ENCODE results near the gene OR2T2. TPM values are rescaled to one million over a fixed set of nuclear protein-coding genes. Genes with fewer than 3 reads are reported as not detected.
"Not testable (repeated sequence)": the region's sequence is repeated elsewhere in the genome, so short reads cannot be mapped to it uniquely, and the experiment has no call there.

OR2T2 gene
- total and polyA plus RNA-seq, 2 donors (not counting 3 experiments of a cell fraction or from before 2014, with no cell fraction given): not detected

DNA sequence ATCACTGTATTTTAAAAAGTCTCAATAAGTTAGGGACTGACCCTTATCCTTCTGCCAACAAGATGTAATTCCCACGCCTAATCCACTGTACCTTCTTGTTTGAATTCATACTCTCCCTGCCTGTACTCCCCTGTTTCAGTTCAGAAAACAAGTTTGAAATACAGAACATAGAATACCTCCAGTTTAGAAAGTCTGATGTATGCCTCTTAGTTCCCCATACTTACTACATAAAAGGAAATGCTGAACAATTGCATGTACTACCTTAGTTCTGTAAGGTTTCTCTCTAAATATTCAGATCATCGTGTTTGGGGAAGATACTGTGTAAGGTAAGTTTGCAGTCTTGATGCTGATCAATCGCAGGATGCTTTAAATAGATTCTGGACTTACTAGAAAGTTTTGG is 9.1 kb upstream of the OR2T2 start:
- H3K9me3 ChIP-seq (replicated peaks; ENCODE audit: control insufficient read depth, insufficient read depth, low read length); BruUV-seq (replicated peaks); CTCF ChIA-PET; H3K4me3 ChIP-seq (replicated peaks in 1 of 3; ENCODE audit: insufficient read depth in 1 of 3, low read depth in 1 of 3, low read length in 3 of 3); DNase-seq (ENCODE audit: low read depth, low spot score); H3K27ac ChIP-seq (ENCODE audit: insufficient read depth, low read depth, low read length); H3K79me2 ChIP-seq (ENCODE audit: control insufficient read depth, insufficient read depth, low read length); POLR2A ChIA-PET; H3K4me1 ChIP-seq (ENCODE audit: control insufficient read depth, extremely low read depth, insufficient read depth, low read length); H2AFZ ChIP-seq (ENCODE audit: low read depth, low read length); H4K20me1 ChIP-seq (replicated peaks; ENCODE audit: control insufficient read depth, extremely low read depth, insufficient read depth, low read length); intact Hi-C loops (cut with micrococcal nuclease); FAIRE-seq; dilution Hi-C loops (cut with MboI; ENCODE audit: extremely low pct_ligation_motif_present, low sequenced_read_pairs); H3K9ac ChIP-seq (replicated peaks; ENCODE audit: extremely low read depth, insufficient read depth, low read length); H3K9me1 ChIP-seq (replicated peaks; ENCODE audit: control insufficient read depth, extremely low read depth, insufficient read depth, low read length); H3K27me3 ChIP-seq (ENCODE audit: control insufficient read depth in 2 of 2, insufficient read depth in 2 of 2, low read length in 2 of 2); H3K36me3 ChIP-seq (ENCODE audit: control insufficient read depth in 2 of 2, extremely low read depth in 1 of 2, insufficient read depth in 2 of 2, low read length in 2 of 2); H3K4me2 ChIP-seq (ENCODE audit: insufficient read depth, low read length): not testable (repeated sequence)

DNA sequence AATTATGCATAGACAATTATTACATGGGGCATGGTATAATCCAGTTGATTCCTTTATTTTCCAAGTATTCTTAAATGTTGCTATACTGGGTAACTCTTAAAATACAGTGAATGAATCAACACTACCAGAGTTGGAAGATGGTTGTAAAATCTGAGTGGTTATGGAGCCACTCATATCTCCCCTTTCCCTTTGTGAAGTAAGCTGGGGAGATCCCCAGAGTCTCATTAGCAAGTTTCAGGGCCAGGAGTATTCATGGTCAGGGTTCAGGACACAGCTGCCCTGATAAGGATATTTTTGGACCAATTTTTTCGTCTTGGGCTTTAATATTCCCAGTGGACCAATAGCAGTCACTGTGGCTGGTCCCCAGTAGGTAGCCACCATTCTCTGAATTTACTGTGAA is 6.8 kb upstream of the OR2T2 start:
- H3K4me3 ChIP-seq (replicated peaks in 1 of 3; ENCODE audit: insufficient read depth in 1 of 3, low read depth in 1 of 3, low read length in 3 of 3); H2AFZ ChIP-seq (ENCODE audit: low read depth, low read length); H3K36me3 ChIP-seq (ENCODE audit: control insufficient read depth in 2 of 2, extremely low read depth in 1 of 2, insufficient read depth in 2 of 2, low read length in 2 of 2); H3K4me2 ChIP-seq (ENCODE audit: insufficient read depth, low read length); BruUV-seq (replicated peaks); H3K79me2 ChIP-seq (ENCODE audit: control insufficient read depth, insufficient read depth, low read length); H4K20me1 ChIP-seq (replicated peaks; ENCODE audit: control insufficient read depth, extremely low read depth, insufficient read depth, low read length); H3K9ac ChIP-seq (replicated peaks; ENCODE audit: extremely low read depth, insufficient read depth, low read length); H3K9me3 ChIP-seq (replicated peaks; ENCODE audit: control insufficient read depth, insufficient read depth, low read length); intact Hi-C loops (cut with micrococcal nuclease); H3K4me1 ChIP-seq (ENCODE audit: control insufficient read depth, extremely low read depth, insufficient read depth, low read length); H3K27me3 ChIP-seq (ENCODE audit: control insufficient read depth in 2 of 2, insufficient read depth in 2 of 2, low read length in 2 of 2); CTCF ChIA-PET; H3K27ac ChIP-seq (ENCODE audit: insufficient read depth, low read depth, low read length); H3K9me1 ChIP-seq (replicated peaks; ENCODE audit: control insufficient read depth, extremely low read depth, insufficient read depth, low read length); POLR2A ChIA-PET; FAIRE-seq; DNase-seq (ENCODE audit: low read depth, low spot score); dilution Hi-C loops (cut with MboI; ENCODE audit: extremely low pct_ligation_motif_present, low sequenced_read_pairs): not testable (repeated sequence)

DNA sequence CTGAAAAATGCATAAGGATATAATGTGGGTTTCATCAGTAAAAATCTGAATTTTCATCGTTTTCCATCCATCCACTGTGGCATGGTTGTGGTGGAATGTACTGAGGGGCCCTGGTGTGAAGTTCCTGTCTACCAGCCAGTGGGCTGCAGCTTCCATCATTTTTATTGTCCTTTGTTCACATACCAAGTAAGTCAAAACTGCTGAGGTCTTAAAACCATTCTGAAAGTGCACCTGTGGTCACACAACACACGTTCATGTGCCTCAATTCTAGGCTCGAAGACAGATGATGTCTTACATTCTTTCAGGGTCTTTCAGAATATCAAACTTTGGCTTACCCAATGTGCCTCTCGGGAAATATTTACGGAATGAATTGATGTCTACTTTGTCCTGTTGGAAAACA is 6.2 kb upstream of the OR2T2 start:
- H3K4me2 ChIP-seq (ENCODE audit: insufficient read depth, low read length); H3K4me3 ChIP-seq (replicated peaks in 1 of 3; ENCODE audit: insufficient read depth in 1 of 3, low read depth in 1 of 3, low read length in 3 of 3); H3K27ac ChIP-seq (ENCODE audit: insufficient read depth, low read depth, low read length); H3K9ac ChIP-seq (replicated peaks; ENCODE audit: extremely low read depth, insufficient read depth, low read length); dilution Hi-C loops (cut with MboI; ENCODE audit: extremely low pct_ligation_motif_present, low sequenced_read_pairs); DNase-seq (ENCODE audit: low read depth, low spot score); H4K20me1 ChIP-seq (replicated peaks; ENCODE audit: control insufficient read depth, extremely low read depth, insufficient read depth, low read length); H3K9me1 ChIP-seq (replicated peaks; ENCODE audit: control insufficient read depth, extremely low read depth, insufficient read depth, low read length); H3K36me3 ChIP-seq (ENCODE audit: control insufficient read depth in 2 of 2, extremely low read depth in 1 of 2, insufficient read depth in 2 of 2, low read length in 2 of 2); CTCF ChIA-PET; FAIRE-seq; intact Hi-C loops (cut with micrococcal nuclease); H3K4me1 ChIP-seq (ENCODE audit: control insufficient read depth, extremely low read depth, insufficient read depth, low read length); POLR2A ChIA-PET; H2AFZ ChIP-seq (ENCODE audit: low read depth, low read length); BruUV-seq (replicated peaks); H3K79me2 ChIP-seq (ENCODE audit: control insufficient read depth, insufficient read depth, low read length); H3K9me3 ChIP-seq (replicated peaks; ENCODE audit: control insufficient read depth, insufficient read depth, low read length); H3K27me3 ChIP-seq (ENCODE audit: control insufficient read depth in 2 of 2, insufficient read depth in 2 of 2, low read length in 2 of 2): not testable (repeated sequence)

DNA sequence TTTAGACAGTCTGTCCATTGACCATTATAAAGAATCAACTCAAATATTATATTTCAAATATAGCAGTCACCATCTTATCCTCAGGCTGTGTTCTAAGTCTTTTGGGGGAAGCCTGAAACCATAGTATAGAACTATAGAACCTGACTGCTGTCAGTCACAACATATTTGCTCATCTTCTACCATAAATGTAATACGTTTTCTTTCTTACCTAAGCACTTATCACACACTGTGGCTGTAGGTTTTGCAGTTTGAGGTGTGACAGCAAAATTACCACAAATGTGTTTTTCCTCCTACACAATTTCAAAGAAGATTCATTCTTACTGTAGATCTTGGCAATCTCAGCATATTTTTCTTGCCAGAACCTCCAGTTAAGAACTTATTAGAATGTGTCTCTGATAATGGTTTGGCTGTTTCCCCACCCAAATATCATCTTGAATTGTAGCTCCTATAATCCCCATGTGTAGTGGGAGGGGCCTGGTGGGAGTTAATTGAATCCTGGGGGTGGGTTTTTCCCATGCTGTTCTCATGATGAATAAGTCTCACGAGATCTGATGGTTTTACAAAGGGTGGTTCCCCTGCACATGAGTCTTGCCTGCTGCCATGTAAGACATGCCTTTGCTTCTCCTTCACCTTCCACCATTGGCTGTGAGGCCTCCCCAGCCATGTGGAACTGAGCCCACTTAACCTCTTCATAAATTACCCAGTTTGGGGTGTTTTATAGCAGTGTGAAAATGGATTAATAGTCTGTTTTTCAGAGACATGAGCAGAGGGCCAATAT is 2.7 kb upstream of the OR2T2 start:
- BruUV-seq (replicated peaks); H3K27me3 ChIP-seq (ENCODE audit: control insufficient read depth in 2 of 2, insufficient read depth in 2 of 2, low read length in 2 of 2); H3K36me3 ChIP-seq (ENCODE audit: control insufficient read depth in 2 of 2, extremely low read depth in 1 of 2, insufficient read depth in 2 of 2, low read length in 2 of 2); H3K79me2 ChIP-seq (ENCODE audit: control insufficient read depth, insufficient read depth, low read length); H3K9me1 ChIP-seq (replicated peaks; ENCODE audit: control insufficient read depth, extremely low read depth, insufficient read depth, low read length); H3K4me3 ChIP-seq (replicated peaks in 1 of 3; ENCODE audit: insufficient read depth in 1 of 3, low read depth in 1 of 3, low read length in 3 of 3); CTCF ChIA-PET; DNase-seq (ENCODE audit: low read depth, low spot score); H3K9ac ChIP-seq (replicated peaks; ENCODE audit: extremely low read depth, insufficient read depth, low read length); POLR2A ChIA-PET; H3K9me3 ChIP-seq (replicated peaks; ENCODE audit: control insufficient read depth, insufficient read depth, low read length); dilution Hi-C loops (cut with MboI; ENCODE audit: extremely low pct_ligation_motif_present, low sequenced_read_pairs); H2AFZ ChIP-seq (ENCODE audit: low read depth, low read length); intact Hi-C loops (cut with micrococcal nuclease); H4K20me1 ChIP-seq (replicated peaks; ENCODE audit: control insufficient read depth, extremely low read depth, insufficient read depth, low read length); FAIRE-seq; H3K27ac ChIP-seq (ENCODE audit: insufficient read depth, low read depth, low read length); H3K4me1 ChIP-seq (ENCODE audit: control insufficient read depth, extremely low read depth, insufficient read depth, low read length); H3K4me2 ChIP-seq (ENCODE audit: insufficient read depth, low read length): not testable (repeated sequence)
